GM12801 (cell line): ENCODE measurements around the gene FBLN1.

Source experiments
- TF ChIP-seq, protein P1 (sequence below): IDR thresholded peaks from one replicate; pipeline ENCODE4 v1.5.1; 2011; ENCODE audit warnings: control low read depth; ENCODE audit not compliant: insufficient read length; ENCODE audit errors: extremely low read depth

FBLN1 gene

DNA sequence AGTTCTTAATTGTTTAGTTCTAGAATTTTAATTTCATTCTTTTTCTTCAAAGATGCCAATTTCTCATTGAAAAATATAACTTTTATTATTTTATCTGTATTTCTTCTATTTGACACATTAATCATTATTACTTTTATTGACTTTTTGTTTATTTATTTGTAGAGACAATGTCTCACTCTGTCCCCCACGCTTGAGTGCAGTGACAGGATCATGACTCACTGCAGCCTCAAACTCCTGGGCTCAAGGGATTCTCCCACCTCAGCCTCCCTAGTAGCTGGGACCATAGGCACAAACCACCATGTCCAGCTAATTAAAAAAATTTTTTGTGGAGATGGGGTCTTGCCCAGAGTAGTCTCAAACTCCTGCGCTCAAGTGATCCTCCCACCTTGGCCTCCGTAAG lies 30.3 kb upstream of the FBLN1 start:
- TF ChIP-seq, protein P1, sequence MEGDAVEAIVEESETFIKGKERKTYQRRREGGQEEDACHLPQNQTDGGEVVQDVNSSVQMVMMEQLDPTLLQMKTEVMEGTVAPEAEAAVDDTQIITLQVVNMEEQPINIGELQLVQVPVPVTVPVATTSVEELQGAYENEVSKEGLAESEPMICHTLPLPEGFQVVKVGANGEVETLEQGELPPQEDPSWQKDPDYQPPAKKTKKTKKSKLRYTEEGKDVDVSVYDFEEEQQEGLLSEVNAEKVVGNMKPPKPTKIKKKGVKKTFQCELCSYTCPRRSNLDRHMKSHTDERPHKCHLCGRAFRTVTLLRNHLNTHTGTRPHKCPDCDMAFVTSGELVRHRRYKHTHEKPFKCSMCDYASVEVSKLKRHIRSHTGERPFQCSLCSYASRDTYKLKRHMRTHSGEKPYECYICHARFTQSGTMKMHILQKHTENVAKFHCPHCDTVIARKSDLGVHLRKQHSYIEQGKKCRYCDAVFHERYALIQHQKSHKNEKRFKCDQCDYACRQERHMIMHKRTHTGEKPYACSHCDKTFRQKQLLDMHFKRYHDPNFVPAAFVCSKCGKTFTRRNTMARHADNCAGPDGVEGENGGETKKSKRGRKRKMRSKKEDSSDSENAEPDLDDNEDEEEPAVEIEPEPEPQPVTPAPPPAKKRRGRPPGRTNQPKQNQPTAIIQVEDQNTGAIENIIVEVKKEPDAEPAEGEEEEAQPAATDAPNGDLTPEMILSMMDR = no peak

DNA sequence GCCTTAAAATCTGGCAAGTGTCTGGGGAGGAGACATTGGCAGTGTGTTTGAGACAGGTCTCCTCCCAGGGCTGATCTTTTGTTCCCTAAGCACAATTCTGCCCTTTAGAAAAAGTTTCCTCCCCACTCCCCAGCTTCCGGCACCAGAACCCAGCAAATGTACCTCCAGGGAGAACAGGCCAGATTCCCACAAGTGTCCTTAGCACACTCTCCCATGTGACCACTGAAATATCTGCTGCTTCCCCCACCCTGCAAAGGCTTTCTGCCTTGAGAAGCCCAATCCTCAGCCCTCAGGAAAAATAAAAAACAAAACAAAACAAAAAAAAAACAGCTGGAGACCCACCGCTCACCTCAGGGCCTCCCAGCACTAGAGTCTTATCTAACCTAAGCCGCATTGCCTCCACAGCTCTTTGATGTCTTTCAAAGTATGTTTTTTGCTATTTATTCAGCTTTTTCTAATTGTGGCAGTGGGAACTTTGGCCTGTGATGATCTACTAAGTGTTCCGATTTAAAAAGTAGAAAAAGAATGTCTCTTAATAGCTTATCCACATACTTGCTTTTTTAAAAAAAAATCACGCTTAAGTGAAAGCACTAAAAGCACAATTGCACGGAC lies 29.0 kb upstream of the FBLN1 start:
- TF ChIP-seq, protein P1 = no peak

DNA sequence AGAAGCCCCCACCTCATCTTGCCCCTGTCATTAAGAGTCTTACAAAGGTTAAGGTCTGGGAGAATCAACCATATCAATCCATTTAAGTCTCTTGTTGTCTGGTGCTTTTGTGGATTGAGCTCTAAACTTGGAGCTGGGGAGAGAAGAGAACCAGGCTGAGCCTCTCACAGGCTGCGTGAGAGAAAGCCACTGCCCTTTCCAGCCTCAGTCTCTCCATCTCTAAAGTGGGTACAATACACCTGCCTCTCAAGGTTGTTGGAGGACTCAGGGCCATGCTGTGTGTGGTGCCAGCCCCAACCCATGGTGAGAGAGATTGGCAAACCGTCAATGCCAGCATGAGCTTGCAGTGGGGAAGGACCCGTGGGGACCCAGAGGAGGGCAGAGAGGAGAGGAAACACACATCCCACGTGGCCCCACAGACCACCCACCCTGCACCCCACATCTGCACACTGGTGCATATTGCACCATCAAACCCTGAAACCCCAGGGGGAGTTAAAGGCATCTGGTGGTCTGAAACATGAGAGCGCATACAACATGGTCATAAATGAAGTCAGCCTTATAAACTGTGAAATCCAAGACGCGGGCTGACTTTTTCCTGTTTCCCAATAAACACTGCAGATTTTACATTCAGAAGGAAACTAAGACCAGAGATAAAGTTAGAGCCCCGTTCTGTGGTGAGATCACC lies 27.5 kb upstream of the FBLN1 start:
- TF ChIP-seq, protein P1 = no peak

DNA sequence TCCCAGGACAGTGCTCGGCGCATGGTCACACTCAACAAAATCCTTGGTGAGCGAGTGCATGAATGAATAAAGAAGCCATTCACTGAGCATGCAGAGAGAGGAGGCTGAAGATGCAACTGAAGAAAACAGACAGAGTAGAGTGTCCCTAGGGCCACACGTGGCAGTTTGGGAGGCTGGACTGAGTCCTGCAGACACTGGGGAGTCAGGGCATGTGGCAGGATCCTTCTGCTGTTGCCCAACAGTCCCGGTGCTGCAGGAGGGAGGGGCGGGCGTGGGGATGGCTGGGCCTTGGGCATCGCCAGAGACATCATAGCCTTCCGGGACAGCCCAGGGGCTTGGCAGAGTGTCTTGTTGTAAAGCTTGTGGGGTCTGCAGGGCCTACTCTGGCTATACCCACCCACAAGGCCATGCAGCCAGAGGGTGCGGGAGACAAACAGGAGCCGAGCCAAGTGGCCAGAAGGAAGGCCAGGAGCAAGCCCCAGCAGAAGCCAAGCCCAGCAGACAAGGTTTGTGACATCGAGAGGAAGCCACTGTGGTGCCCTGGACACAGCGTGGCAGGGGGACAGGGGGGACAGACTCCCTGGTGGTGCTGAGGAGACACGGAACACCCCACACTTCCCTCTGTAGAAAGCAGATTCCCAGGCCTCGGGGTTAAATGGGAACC lies 26.7 kb upstream of the FBLN1 start:
- TF ChIP-seq, protein P1 = no peak

DNA sequence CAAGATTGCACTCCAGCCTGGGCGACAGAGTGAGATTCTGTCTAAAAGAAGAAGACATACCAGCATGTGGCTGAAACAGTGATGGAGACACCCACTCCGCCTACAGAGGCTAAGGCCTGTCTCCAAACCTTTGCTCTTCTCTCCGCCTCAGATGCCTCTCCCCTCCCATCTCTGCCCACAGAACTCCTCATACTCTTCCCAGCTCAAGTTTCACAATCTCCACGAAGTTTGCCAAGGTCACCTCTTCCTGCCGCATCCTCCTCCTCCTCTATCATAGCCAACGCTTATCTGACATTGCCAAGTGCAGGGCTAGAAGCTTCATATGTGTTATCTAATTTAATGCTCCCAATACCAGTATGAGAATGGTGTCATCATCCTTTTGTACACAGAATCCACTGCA lies 25.9 kb upstream of the FBLN1 start:
- TF ChIP-seq, protein P1 = no peak

DNA sequence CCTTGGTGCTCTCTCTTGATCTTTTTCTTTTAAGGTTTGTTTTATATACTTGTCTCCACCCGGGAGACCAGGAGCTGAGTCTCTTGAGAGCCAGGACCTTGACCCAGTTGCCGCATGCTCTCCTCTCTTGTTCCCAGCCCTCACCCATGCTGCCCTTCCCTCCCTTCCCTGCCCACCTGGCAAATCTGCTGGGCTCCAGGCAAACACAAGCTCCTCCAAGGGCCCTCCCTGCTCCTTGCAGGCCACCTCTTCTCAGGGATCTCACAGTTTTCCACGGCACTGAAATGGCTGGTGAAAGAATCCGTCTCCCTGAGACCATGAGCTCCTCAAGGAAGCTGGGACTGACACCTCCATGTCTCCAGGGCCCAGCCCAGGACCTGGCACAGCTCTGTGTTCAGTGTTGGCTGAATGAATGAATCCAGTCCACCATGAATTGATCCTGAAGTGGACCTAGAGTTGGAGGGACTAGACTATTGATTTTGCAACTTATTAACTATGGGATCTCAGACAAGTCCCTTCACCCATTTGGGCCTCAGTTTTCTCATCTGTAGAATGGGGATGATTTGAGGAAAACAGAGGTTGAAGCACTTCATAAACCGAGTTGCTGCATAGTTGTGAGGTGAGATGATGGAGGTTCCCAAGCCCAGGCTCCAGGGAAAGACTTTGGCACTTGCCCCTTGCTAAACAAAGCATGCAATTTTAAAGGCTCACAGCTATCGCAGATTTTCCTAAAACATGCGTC lies 25.1 kb upstream of the FBLN1 start:
- TF ChIP-seq, protein P1 = no peak

DNA sequence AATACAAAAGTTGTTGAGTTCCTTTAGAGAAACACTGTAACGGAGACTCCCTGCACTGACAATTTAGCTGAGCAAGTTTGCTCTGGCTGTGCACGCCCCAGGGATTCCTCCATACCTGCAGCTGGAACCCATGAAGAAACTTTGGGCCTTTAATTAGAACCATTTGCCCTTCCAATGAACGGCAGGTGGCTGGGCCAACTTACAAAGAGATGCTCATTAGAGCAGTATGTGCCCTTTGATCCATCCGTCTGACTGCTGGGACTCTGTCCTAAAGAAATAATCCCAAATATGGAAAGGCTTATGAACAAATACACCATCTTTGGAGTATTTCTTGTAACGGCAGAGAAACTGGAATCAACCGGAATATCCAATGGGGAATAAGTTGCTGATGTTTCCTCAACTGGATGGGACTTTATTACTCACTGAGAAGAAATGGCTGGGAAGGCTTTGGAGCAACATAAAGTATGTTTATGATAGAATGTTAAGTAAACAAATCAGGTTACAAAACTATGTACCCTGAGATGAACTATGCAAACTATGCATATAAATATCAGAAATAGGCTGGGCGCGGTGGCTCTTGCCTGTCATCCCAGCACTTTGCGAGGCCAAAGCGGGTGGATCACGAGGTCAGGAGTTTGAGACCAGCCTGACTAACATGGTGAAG lies 24.4 kb upstream of the FBLN1 start:
- TF ChIP-seq, protein P1 = no peak
